NCI-H446 treated with DMSO at 0.1 percent for 48 hours (cell line): ENCODE results near the gene SPG7.
A peak's percentile ranks its signal among the peaks of the same experiment; 100 is the strongest.

Source experiments
- DNase-seq: peaks from one replicate; lab custom pipeline; 2025; lab: John Stamatoyannopoulos, UW

SPG7 gene

GRCh38 chr16:89547291-89547690 lies 39.1 kb downstream of the SPG7 start:
- DNase-seq: no peak

- DNase-seq: no peak
These were observed 39.7 kb downstream of the SPG7 start for GRCh38 chr16:89547860-89548259.

- DNase-seq: no peak
These were observed 40.3 kb downstream of the SPG7 start for GRCh38 chr16:89548344-89549006.

DNA sequence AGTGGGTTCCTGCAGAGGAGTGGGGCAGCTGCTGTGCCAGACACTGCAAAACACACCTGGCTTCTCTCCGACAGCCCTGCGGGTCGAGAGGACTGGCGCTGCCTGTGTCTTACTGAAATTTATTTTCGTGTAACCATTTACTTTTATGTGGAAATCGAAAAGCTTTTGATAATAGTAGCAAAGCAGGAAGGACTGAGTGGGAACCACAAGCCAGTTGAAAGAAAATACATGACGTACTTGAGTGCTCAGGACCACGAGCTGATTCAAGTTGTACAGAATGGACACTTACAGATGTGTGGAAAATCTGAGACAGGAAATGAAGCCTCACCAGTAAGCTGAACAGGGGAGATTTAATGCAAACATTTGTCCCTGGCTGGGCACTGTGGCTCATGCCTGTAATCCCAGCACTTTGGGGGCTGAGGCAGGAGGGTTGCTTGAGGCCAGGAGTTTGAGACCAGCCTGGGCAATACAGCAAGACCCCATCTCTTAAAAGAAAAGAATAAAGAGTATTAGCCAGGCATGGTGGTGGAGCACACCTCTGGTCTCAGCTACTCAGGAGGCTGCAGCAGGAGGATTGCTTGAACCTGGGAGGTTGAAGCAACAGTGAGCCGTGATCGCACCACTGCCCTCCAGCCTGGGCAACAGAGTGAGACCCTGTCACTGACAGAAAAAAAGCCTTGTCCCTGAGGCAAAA lies 41.0 kb downstream of the SPG7 start:
- DNase-seq: no peak

DNA sequence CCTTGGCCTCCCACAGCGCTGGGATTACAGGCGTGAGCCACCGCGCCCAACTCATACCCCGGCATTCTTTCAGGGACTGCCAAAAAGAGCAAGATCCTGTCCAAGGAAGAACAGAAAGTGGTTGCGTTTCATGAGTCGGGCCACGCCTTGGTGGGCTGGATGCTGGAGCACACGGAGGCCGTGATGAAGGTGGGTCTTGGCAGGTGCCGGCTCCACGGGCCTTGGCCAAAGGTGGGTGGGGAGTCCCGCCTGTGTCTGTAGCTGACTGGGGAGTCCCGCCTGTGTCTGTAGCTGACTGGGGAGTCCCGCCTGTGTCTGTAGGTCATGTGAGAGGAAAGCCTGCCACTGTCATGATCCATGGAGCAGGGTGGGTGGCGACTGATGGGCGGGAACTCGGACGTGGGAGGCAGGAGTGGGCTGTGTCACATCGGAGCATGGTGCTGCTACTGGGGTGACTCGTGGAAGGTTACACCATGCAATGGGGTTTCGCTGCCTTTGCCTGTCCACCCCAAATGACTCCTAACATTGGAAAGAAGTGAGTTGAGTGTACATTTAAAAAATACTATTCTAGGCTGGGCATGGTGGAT lies 42.3 kb downstream of the SPG7 start:
- DNase-seq: no peak

DNA sequence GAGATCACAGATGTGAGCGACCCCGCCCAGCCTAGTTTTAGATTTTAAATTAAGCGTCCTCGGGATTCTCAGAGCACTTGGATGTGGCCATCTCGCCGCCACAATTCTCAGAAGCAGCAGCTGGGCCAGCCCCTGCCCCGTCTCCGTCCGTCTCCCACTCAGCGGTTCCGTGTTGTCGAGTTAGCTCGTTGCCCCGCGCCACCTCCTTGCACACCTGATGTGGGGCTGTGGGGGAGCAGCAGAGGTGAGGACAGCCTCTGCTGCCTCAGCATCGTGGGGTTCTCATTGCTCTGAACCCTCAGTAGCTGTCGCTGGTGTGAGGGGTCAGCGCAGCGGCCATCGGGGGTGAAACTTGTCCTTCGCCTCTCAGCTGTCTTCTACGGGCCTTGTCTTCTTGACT lies 44.1 kb downstream of the SPG7 start:
- DNase-seq: no peak

- DNase-seq: no peak
These were observed 44.7 kb downstream of the SPG7 start for GRCh38 chr16:89552913-89553312.

DNA sequence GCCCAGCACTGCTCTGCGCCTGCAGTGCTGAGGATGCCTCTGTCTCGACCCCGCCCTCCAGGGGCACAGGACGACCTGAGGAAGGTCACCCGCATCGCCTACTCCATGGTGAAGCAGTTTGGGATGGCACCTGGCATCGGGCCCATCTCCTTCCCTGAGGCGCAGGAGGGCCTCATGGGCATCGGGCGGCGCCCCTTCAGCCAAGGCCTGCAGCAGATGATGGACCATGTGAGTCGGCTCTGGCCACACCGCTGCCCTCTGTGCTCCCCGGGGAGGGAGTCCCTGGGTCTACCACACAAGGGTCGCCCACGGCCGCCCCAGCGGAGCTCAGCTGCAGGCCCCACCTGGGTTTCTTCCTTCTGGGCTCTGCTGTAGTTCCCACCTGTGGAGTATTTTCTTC lies 45.5 kb downstream of the SPG7 start:
- no peak for DNase-seq

DNA sequence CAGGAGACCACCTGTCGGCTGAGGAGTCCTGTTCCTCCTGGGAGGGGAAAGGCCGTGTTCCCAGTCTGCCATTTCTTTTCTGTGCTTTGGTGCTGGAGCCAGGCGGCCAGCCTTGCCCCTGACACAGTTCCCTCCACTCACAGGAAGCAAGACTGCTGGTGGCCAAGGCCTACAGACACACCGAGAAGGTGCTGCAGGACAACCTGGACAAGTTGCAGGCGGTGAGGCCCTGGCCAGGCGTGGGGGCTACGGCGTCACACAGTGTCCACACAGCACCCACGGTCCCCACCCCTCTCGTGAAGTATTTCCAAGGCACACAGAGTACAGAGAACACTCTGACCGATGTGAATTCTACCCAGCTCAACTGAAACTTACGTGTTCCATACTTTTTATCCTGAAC lies 46.1 kb downstream of the SPG7 start:
- DNase-seq: no peak

GRCh38 chr16:89555265-89555664 lies 47.1 kb downstream of the SPG7 start:
- DNase-seq: no peak

DNA sequence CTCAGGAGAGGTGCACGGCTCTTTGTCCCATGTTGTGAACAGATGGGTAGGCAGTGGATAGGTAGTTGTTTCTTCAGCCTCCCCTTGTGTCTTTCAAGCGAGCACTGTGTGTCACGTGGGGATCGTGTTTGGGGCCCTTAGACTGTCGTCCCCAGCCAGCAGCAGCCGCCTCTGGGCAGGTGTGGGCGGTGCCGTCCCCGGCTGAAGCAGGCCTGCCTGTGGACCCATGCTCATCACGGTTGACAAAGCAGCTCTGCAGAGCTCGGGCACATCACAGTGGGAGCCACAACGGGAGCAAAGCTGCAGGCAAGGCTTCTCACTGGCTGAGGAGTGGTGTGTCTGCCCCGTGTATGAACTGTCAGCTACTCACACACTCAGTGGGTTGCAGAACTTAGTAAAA lies 47.6 kb downstream of the SPG7 start:
- no peak for DNase-seq

DNA sequence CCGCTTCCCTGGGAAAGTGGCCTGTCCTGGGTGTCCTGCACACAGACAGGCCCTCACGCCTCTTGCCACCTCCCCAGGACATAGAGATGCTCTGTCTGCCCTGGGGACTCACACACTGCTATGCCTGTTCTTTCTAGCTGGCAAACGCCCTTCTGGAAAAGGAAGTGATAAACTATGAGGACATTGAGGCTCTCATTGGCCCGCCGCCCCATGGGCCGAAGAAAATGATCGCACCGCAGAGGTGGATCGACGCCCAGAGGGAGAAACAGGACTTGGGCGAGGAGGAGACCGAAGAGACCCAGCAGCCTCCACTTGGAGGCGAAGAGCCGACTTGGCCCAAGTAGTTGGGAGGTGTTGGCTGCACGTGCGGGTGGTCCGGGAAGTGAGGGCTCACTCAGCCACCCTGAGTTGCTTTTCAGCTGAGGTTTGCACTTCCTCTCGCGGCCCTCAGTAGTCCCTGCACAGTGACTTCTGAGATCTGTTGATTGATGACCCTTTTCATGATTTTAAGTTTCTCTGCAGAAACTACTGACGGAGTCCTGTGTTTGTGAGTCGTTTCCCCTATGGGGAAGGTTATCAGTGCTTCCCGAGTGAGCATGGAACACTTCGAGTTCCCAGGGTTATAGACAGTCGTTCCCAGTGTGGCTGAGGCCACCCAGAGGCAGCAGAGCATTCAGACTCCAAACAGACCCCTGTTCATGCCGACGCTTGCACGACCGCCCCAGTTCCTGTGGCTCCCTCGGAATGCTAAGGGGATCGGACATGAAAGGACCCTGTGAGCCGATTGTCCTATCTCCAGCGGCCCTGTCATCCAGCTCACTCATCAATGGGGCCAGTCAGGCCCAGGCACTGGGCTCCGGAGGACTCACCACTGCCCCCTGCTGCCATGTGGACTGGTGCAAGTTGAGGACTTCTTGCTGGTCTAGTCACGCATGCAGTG lies 48.8 kb downstream of the SPG7 start:
- DNase-seq: no peak

DNA sequence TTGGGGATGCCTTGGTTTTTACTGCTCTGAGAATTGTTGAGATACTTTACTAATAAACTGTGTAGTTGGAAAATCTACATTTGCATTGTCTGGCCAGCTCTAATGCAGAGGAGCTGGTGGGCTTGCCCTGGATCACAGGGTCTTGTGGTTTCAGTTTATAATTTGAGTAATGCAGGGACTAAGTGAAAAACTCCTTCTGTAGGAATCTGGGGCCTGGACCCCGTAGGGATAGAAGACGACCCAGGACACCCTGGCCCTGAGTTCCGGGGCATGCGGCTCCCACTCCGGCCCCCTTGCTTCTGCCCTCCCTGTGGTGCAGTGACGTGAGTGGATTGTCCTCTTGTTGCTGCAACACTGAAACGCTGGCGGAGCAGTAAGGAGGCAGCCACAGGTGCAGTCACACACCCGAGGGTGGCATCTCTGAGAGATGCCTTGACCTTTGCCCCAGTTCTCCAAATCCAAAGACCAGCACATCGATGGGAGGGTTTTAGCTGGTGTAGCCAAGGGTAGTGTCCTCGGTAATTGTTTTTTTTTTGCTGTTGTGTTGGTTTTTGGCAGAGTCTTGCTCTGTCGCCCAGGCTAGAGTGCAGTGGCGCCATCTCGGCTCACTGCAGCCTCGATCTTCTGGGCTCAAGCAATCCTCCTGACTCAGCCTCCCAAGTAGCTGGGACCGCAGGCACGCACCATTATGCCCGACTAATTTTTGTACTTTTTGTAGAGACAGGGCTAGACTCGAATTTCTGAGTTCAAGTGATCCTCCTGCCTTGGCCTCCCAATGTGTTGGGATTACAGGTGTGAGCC lies 49.7 kb downstream of the SPG7 start:
- no peak for DNase-seq

DNA sequence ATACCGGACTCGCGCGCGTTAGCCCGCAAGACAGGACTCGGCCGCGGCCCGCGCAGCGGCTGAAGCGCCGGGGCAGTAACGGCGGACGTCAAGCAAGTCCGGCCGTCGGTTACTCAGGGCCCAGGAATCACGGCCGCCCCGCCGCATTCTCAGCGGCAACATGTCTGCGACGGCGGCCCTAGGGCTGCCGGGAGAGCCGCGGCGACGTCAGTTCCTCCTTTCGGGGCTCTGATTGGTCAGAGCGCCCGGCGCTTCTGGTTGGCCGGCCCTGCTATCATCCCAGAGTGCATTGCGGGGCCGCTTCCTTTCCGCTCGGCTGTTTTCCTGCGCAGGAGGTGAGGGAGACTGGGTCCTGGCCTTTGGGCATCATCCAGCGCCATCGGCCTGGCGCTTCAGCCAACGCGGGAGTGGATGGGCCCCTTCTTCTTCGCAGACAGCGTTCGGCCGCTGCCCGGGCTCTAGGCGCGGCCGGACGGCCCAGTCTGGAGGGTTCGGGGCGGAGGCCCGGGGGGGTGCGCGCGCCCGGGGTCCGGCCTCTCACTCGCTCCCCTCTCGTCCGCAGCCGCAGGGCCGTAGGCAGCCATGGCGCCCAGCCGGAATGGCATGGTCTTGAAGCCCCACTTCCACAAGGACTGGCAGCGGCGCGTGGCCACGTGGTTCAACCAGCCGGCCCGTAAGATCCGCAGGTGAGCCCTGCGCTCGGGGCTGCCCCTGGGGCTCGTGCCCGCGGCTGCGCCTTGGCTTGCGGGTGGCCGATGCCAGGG lies 52.4 kb downstream of the SPG7 start, which contains the start of gene RPL13:
Gene RPL13 (plus strand): TSS at position 305 of the 764 bp plus-strand sequence. CDS start 278 bp downstream, at position 583.
- peak; percentile 78 for DNase-seq

DNA sequence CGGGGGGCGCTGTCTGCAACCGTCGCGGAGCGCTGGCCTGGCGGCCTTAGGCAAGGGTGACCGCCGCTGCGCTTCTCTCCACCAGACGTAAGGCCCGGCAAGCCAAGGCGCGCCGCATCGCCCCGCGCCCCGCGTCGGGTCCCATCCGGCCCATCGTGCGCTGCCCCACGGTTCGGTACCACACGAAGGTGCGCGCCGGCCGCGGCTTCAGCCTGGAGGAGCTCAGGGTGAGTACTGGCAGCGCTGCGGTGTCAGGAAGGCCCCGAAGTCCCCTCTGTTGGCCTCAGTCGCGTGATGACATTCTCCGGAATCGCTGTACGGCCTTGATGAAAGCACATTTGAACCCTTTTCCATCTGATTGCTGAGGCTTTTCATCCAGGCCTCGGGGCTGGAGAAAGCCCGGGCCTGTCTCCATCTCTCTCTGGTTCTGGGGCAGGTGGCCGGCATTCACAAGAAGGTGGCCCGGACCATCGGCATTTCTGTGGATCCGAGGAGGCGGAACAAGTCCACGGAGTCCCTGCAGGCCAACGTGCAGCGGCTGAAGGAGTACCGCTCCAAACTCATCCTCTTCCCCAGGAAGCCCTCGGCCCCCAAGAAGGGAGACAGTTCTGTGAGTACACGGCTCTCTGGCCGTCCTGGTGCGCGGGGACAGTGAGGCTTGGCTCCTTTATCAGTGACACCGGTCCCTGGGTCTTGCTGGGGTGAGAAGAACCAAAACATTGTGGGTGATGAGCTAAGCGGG lies 53.1 kb downstream of the SPG7 start:
- DNase-seq: no peak

DNA sequence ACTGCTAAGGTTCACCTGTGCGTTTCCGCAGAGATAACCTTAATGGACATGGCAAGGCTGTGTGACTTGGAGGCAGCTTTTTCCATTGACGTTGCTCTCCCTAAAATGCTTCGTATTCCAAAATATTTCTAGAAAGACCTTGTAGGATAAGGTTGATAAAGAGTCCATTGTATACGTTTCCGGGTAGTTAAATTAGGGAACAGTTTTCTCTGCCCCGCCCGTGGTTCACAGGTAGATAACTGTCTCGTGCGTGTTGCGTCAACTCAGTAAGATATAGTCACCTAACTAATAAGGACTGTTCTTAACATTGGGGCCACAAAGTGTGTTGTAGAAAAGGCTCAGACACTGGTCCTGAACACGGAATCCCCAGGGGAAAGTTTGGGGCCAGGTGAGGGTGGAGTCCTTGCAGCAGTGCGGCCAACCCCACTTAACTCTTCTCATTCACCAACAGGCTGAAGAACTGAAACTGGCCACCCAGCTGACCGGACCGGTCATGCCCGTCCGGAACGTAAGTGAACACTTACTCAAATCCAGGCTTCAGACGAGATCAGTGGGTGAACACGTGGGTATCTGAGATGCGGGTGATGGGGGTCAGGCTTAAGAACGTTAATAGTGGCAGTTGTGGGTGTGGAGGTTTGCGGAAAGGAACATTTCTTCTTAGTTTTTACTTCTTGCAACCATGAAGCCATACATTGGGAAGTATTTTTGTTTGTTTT lies 53.8 kb downstream of the SPG7 start:
- DNase-seq: no peak

DNA sequence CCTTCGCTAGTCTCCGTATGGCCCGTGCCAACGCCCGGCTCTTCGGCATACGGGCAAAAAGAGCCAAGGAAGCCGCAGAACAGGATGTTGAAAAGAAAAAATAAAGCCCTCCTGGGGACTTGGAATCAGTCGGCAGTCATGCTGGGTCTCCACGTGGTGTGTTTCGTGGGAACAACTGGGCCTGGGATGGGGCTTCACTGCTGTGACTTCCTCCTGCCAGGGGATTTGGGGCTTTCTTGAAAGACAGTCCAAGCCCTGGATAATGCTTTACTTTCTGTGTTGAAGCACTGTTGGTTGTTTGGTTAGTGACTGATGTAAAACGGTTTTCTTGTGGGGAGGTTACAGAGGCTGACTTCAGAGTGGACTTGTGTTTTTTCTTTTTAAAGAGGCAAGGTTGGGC lies 54.7 kb downstream of the SPG7 start:
- no peak for DNase-seq

DNA sequence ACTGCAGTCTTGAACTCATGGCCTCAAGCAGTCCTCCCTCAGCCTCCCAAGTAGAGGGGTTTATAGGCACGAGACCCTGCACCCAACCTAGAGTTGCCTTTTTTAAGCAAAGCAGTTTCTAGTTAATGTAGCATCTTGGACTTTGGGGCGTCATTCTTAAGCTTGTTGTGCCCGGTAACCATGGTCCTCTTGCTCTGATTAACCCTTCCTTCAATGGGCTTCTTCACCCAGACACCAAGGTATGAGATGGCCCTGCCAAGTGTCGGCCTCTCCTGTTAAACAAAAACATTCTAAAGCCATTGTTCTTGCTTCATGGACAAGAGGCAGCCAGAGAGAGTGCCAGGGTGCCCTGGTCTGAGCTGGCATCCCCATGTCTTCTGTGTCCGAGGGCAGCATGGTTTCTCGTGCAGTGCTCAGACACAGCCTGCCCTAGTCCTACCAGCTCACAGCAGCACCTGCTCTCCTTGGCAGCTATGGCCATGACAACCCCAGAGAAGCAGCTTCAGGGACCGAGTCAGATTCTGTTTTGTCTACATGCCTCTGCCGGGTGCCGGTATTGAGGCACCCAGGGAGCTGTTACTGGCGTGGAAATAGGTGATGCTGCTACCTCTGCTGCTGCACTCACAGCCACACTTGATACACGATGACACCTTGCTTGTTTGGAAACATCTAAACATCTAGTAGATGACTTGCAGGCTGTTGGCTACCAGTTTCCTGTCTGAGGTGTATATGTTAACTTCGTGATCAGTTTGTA lies 55.6 kb downstream of the SPG7 start:
- DNase-seq: no peak
